ENCODE measurements around the gene GPR25.

The GPR25 gene

GRCh38 chr1:200862713-200863415 is 9.9 kb upstream of the GPR25 start:
- Histone ChIP-seq H3K4me1 (ENCODE audit: control extremely low read depth in 1 of 4, control insufficient read depth in 4 of 4, insufficient read depth in 4 of 4, low read length in 3 of 4) (peaks cover 0 to 4% (median under 1%) of the 10 kb centered on the region in 4 experiments), H3K27me3 (replicated peaks in 2 of 5; ENCODE audit: control insufficient read depth in 4 of 5, insufficient read depth in 5 of 5, low read length in 4 of 5) (peaks cover 0 to 1% (median 0%) of the 10 kb centered on the region in 5 experiments), H3K27ac (ENCODE audit: insufficient read depth in 1 of 2, low read depth in 1 of 2, low read length in 2 of 2, poor library complexity in 1 of 2, severe bottlenecking in 2 of 2) (no peak overlapping the region), H3K9me3 (ENCODE audit: control extremely low read depth in 1 of 5, control insufficient read depth in 4 of 5, insufficient read depth in 2 of 5, low read depth in 1 of 5, low read length in 4 of 5) (no peaks in the 10 kb centered on the region), H3K36me3 (ENCODE audit: control insufficient read depth in 4 of 4, insufficient read depth in 4 of 4, low read length in 3 of 4) (no peaks in the 10 kb centered on the region), H3K4me3 (ENCODE audit: control insufficient read depth in 1 of 7, extremely low read depth in 1 of 7, insufficient read depth in 4 of 7, low read depth in 2 of 7, low read length in 6 of 7) (no peak overlapping the region)
- ChIA-PET CTCF (interaction anchor here (0.7 to 1.4 kb wide), 3 partner anchors 10 to 312 kb away, joined by 3 read pairs; partner anchors contain the start of gene GPR25), POLR2A (interaction anchor here (0.6 kb wide), 2 partner anchors 22 to 30 kb away, joined by 3 to 4 read pairs; no protein-coding TSS in a partner anchor)
- no peak for DNase-seq
- WGBS (ENCODE audit: insufficient coverage), result 100% methylated on average over 1 of the region's 9 CpGs

- Histone ChIP-seq H3K27ac (ENCODE audit: insufficient read depth in 1 of 2, low read depth in 1 of 2, low read length in 2 of 2, poor library complexity in 1 of 2, severe bottlenecking in 2 of 2) (no peak overlapping the region), H3K4me3 (ENCODE audit: control insufficient read depth in 1 of 7, extremely low read depth in 1 of 7, insufficient read depth in 4 of 7, low read depth in 2 of 7, low read length in 6 of 7) (no peak overlapping the region), H3K36me3 (ENCODE audit: control insufficient read depth in 4 of 4, insufficient read depth in 4 of 4, low read length in 3 of 4) (no peaks in the 10 kb centered on the region), H3K27me3 (replicated peaks in 2 of 5; ENCODE audit: control insufficient read depth in 4 of 5, insufficient read depth in 5 of 5, low read length in 4 of 5) (peaks cover 0 to 10% (median 1%) of the 10 kb centered on the region in 5 experiments), H3K9me3 (ENCODE audit: control extremely low read depth in 1 of 5, control insufficient read depth in 4 of 5, insufficient read depth in 2 of 5, low read depth in 1 of 5, low read length in 4 of 5) (no peaks in the 10 kb centered on the region), H3K4me1 (ENCODE audit: control extremely low read depth in 1 of 4, control insufficient read depth in 4 of 4, insufficient read depth in 4 of 4, low read length in 3 of 4) (no peaks in the 10 kb centered on the region)
- CTCF ChIA-PET, result interaction anchor here (1.4 to 2.0 kb wide), 2 partner anchors 8 to 106 kb away, joined by 3 to 6 read pairs; no protein-coding TSS in a partner anchor
- POLR2A ChIA-PET, result no interaction called here
- no peak for DNase-seq
- 96% methylated on average over 3 of the region's 3 CpGs for WGBS (ENCODE audit: insufficient coverage)
Observed at GRCh38 chr1:200866116-200866515, 6.7 kb upstream of the GPR25 start.

- Histone ChIP-seq H3K9me3 (ENCODE audit: control extremely low read depth in 1 of 5, control insufficient read depth in 4 of 5, insufficient read depth in 2 of 5, low read depth in 1 of 5, low read length in 4 of 5) (no peaks in the 10 kb centered on the region), H3K4me3 (ENCODE audit: control insufficient read depth in 1 of 7, extremely low read depth in 1 of 7, insufficient read depth in 4 of 7, low read depth in 2 of 7, low read length in 6 of 7) (no peak overlapping the region), H3K4me1 (ENCODE audit: control extremely low read depth in 1 of 4, control insufficient read depth in 4 of 4, insufficient read depth in 4 of 4, low read length in 3 of 4) (no peaks in the 10 kb centered on the region), H3K36me3 (ENCODE audit: control insufficient read depth in 4 of 4, insufficient read depth in 4 of 4, low read length in 3 of 4) (no peaks in the 10 kb centered on the region), H3K27ac (ENCODE audit: insufficient read depth in 1 of 2, low read depth in 1 of 2, low read length in 2 of 2, poor library complexity in 1 of 2, severe bottlenecking in 2 of 2) (no peak overlapping the region), H3K27me3 (replicated peaks in 2 of 5; ENCODE audit: control insufficient read depth in 4 of 5, insufficient read depth in 5 of 5, low read length in 4 of 5) (peaks cover 0 to 14% (median 2%) of the 10 kb centered on the region in 5 experiments)
- ChIA-PET CTCF (no interaction called here), POLR2A (no interaction called here)
- DNase-seq, result no peak
- 90% methylated on average over 2 of the region's 5 CpGs for WGBS (ENCODE audit: insufficient coverage)
Observed at GRCh38 chr1:200866521-200866920, 6.3 kb upstream of the GPR25 start.

DNA sequence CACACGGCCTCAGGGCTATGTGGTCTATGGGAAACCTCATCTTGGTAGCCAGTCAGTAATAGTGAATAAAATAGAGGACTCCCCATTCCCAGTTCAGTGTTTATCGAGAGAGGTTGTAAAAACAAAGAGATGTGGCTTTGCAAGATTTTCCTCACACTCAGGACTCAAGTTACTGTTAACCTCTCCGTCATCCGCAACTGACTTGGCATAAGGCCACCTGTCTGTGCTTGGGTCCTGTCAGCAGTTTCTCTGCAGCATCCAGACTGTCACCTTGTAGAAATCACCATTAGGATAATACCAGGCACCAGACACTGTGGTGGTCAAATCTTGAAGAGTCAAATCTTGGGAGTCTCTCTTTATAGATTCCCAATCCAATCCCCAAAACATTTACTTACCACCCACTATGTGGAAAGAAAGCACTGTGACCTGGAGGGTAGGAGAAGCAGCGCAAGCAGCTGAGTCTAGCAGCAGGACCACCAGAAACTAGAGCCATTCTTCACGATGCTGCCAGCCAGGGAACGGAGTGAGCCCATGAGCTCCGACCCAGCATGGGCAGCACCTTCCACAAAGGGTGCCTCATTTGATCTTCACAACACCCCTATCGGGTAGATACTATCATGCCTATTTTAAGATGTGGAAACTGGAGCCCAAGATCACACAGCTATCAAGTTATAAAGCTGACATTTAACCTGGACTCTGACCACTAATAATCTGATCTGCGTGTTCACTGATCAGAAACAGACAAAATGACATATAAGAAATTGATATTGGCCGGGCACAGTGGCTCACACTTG is 5.6 kb upstream of the GPR25 start:
- no peak for DNase-seq
- POLR2A ChIA-PET, result interaction anchor here (0.6 kb wide), 1 partner anchor 645 kb away, joined by 3 read pairs; no protein-coding TSS in a partner anchor
- CTCF ChIA-PET, result no interaction called here
- H3K9me3 ChIP-seq (ENCODE audit: control extremely low read depth in 1 of 5, control insufficient read depth in 4 of 5, insufficient read depth in 2 of 5, low read depth in 1 of 5, low read length in 4 of 5), result no peaks in the 10 kb centered on the region
- peaks cover 0 to 21% (median 6%) of the 10 kb centered on the region in 5 experiments for H3K27me3 ChIP-seq (replicated peaks in 2 of 5; ENCODE audit: control insufficient read depth in 4 of 5, insufficient read depth in 5 of 5, low read length in 4 of 5)
- no peaks in the 10 kb centered on the region for H3K36me3 ChIP-seq (ENCODE audit: control insufficient read depth in 4 of 4, insufficient read depth in 4 of 4, low read length in 3 of 4)
- no peaks in the 10 kb centered on the region for H3K4me1 ChIP-seq (ENCODE audit: control extremely low read depth in 1 of 4, control insufficient read depth in 4 of 4, insufficient read depth in 4 of 4, low read length in 3 of 4)
- WGBS (ENCODE audit: insufficient coverage), result 90% methylated on average over 8 of the region's 11 CpGs
- no peak overlapping the region for H3K4me3 ChIP-seq (ENCODE audit: control insufficient read depth in 1 of 7, extremely low read depth in 1 of 7, insufficient read depth in 4 of 7, low read depth in 2 of 7, low read length in 6 of 7)
- H3K27ac ChIP-seq (ENCODE audit: insufficient read depth in 1 of 2, low read depth in 1 of 2, low read length in 2 of 2, poor library complexity in 1 of 2, severe bottlenecking in 2 of 2), result no peak overlapping the region

GRCh38 chr1:200869376-200869752 is 3.4 kb upstream of the GPR25 start:
- CTCF ChIA-PET, result no interaction called here
- H3K4me3 ChIP-seq (ENCODE audit: control insufficient read depth in 1 of 7, extremely low read depth in 1 of 7, insufficient read depth in 4 of 7, low read depth in 2 of 7, low read length in 6 of 7), result no peak overlapping the region
- 86% methylated on average over 4 of the region's 5 CpGs for WGBS (ENCODE audit: insufficient coverage)
- no peak overlapping the region for H3K27ac ChIP-seq (ENCODE audit: insufficient read depth in 1 of 2, low read depth in 1 of 2, low read length in 2 of 2, poor library complexity in 1 of 2, severe bottlenecking in 2 of 2)
- H3K27me3 ChIP-seq (replicated peaks in 2 of 5; ENCODE audit: control insufficient read depth in 4 of 5, insufficient read depth in 5 of 5, low read length in 4 of 5), result peaks cover 0 to 42% (median 24%) of the 10 kb centered on the region in 5 experiments
- no peak for DNase-seq
- POLR2A ChIA-PET, result no interaction called here
- peaks cover 0 to 14% (median 12%) of the 10 kb centered on the region in 4 experiments for H3K4me1 ChIP-seq (ENCODE audit: control extremely low read depth in 1 of 4, control insufficient read depth in 4 of 4, insufficient read depth in 4 of 4, low read length in 3 of 4)
- no peaks in the 10 kb centered on the region for H3K9me3 ChIP-seq (ENCODE audit: control extremely low read depth in 1 of 5, control insufficient read depth in 4 of 5, insufficient read depth in 2 of 5, low read depth in 1 of 5, low read length in 4 of 5)
- no peaks in the 10 kb centered on the region for H3K36me3 ChIP-seq (ENCODE audit: control insufficient read depth in 4 of 4, insufficient read depth in 4 of 4, low read length in 3 of 4)

DNA sequence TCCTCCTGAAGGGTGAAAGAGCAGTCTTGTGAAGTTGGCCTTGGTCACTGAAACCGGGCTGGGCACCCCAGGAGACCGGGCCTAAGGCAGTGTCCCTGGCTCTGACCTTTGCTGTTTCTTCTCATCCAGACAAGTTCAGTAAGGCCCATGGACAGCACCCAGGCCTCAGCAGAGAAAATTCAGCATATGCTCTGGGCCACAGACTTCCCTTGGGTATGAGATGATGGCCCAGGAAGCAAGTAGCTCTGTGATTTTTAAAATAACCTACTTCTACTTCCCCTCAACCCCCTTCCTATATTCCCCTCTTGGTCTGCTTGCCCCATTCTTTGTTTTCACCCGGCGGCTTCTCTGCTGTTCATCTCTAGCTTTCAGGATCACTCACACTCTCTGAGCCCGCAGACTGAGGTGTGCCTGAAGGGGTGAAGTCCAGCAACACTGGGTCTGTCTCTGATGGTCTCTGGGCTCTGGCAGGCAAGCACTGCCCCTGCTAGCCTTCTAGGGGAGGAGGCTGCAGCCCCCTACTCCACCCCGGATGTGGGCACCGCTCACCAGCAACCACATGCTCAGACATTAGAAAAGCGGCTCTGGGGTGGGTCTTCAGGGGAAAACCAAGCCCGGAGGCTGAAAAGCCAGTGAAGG is 2.9 kb upstream of the GPR25 start:
- ChIA-PET POLR2A (no interaction called here), CTCF (no interaction called here)
- Histone ChIP-seq H3K27ac (ENCODE audit: insufficient read depth in 1 of 2, low read depth in 1 of 2, low read length in 2 of 2, poor library complexity in 1 of 2, severe bottlenecking in 2 of 2) (no peak overlapping the region), H3K9me3 (ENCODE audit: control extremely low read depth in 1 of 5, control insufficient read depth in 4 of 5, insufficient read depth in 2 of 5, low read depth in 1 of 5, low read length in 4 of 5) (no peaks in the 10 kb centered on the region), H3K27me3 (replicated peaks in 2 of 5; ENCODE audit: control insufficient read depth in 4 of 5, insufficient read depth in 5 of 5, low read length in 4 of 5) (peaks cover 0 to 48% (median 25%) of the 10 kb centered on the region in 5 experiments), H3K36me3 (ENCODE audit: control insufficient read depth in 4 of 4, insufficient read depth in 4 of 4, low read length in 3 of 4) (no peaks in the 10 kb centered on the region), H3K4me1 (ENCODE audit: control extremely low read depth in 1 of 4, control insufficient read depth in 4 of 4, insufficient read depth in 4 of 4, low read length in 3 of 4) (peaks cover 0 to 14% (median 12%) of the 10 kb centered on the region in 4 experiments), H3K4me3 (ENCODE audit: control insufficient read depth in 1 of 7, extremely low read depth in 1 of 7, insufficient read depth in 4 of 7, low read depth in 2 of 7, low read length in 6 of 7) (no peak overlapping the region)
- WGBS (ENCODE audit: insufficient coverage), result 97% methylated on average over 5 of the region's 9 CpGs
- no peak for DNase-seq

All from common myeloid progenitor, CD34-positive (primary cell).